Fibroblast of lung (primary cell): ENCODE measurements around the gene PEX14. TPM values are rescaled to one million over a fixed set of nuclear protein-coding genes. Genes with fewer than 3 reads are reported as not detected.

ENCODE experiments used
- DNase-seq, 2 donors: peaks; one replicate each; pipeline versions ENCODE4 v3.0.0 to v3.0.0-alpha.2; 2010; ENCODE audit warnings: low read depth in 2 of 2
- H2AFZ ChIP-seq: 2 replicates; pipeline ENCODE4 v1.5.1; 2012; ENCODE audit warnings: low read length, control low read depth, inconsistent platforms
- H3K27ac ChIP-seq: 2 replicates; pipeline ENCODE4 v1.5.1; 2011; ENCODE audit warnings: low read length, control low read depth; ENCODE audit not compliant: insufficient read depth
- H3K27me3 ChIP-seq: 2 replicates; pipeline ENCODE4 v1.5.1; 2011; ENCODE audit warnings: mild to moderate bottlenecking, low read length; ENCODE audit not compliant: control insufficient read depth, insufficient read depth
- H3K36me3 ChIP-seq: 2 replicates; pipeline ENCODE4 v1.5.1; 2011; ENCODE audit warnings: low read length; ENCODE audit not compliant: control insufficient read depth, insufficient read depth
- H3K4me1 ChIP-seq: 2 replicates; pipeline ENCODE4 v1.5.1; 2011; ENCODE audit warnings: low read length; ENCODE audit not compliant: control insufficient read depth, insufficient read depth; ENCODE audit errors: extremely low read depth
- H3K4me2 ChIP-seq: 2 replicates; pipeline ENCODE4 v1.5.1; 2011; ENCODE audit warnings: low read length, control low read depth; ENCODE audit not compliant: insufficient read depth; ENCODE audit errors: extremely low read depth
- H3K4me3 ChIP-seq, 4 experiments: fragments of 200-600 bp in 1 of 4; sonication (generic) in 1 of 4; replicated peaks in 1 of 4; 2 replicates each; pipeline ENCODE4 v1.5.1; 2011 to 2016; ENCODE audit warnings: low read length in 4 of 4, low read depth in 3 of 4, mild to moderate bottlenecking in 3 of 4, control low read depth in 2 of 4, inconsistent platforms in 1 of 4, mixed read lengths in 1 of 4; ENCODE audit not compliant: insufficient read depth in 1 of 4; ENCODE audit errors: control extremely low read depth in 1 of 4
- H3K79me2 ChIP-seq: 2 replicates; pipeline ENCODE4 v1.5.1; 2012; ENCODE audit warnings: mild to moderate bottlenecking, low read length, inconsistent platforms; ENCODE audit not compliant: control insufficient read depth, insufficient read depth
- H3K9ac ChIP-seq: 2 replicates; pipeline ENCODE4 v1.5.1; 2011; ENCODE audit warnings: mild to moderate bottlenecking, low read length, control low read depth; ENCODE audit not compliant: insufficient read depth
- H3K9me3 ChIP-seq: 2 replicates; pipeline ENCODE4 v1.5.1; 2012; ENCODE audit warnings: low read depth, low read length; ENCODE audit not compliant: control insufficient read depth, insufficient read depth
- H4K20me1 ChIP-seq: 2 replicates; pipeline ENCODE4 v1.5.1; 2011; ENCODE audit warnings: low read length; ENCODE audit not compliant: control insufficient read depth, insufficient read depth; ENCODE audit errors: extremely low read depth
- EZH2 ChIP-seq: IDR thresholded peaks from 2 replicates; pipeline ENCODE4 v1.5.1; 2012; ENCODE audit warnings: low read length, control low read depth, mild to moderate bottlenecking; ENCODE audit errors: missing control alignments
- polyA plus RNA-seq, 2 donors: library from polyadenylated mRNA; depleted of rRNA in 1 of 2; stranded (reverse) in 1 of 2; unstranded in 1 of 2; fragments of >200 nt; gene quantifications; 2 replicates each; pipeline ENCODE4 v1.2.1, GENCODE V29; 2011 to 2012; ENCODE audit warnings: missing spikeins in 1 of 2
- total RNA-seq: library from RNA; depleted of rRNA; stranded (reverse); fragments of >200 nt; gene quantifications from 2 replicates; pipeline ENCODE4 v1.2.1, GENCODE V29; 2014
- TF ChIP-seq, protein P1 (sequence below), 2 donors: IDR thresholded peaks in 1 of 2; conservative IDR thresholded peaks in 1 of 2; 1 replicate in 1 of 2; 2 replicates in 1 of 2; pipeline ENCODE4 v1.5.1; 2011 to 2012; ENCODE audit warnings: low read length in 2 of 2, control low read depth in 1 of 2, inconsistent platforms in 1 of 2, low read depth in 1 of 2, mild to moderate bottlenecking in 1 of 2

The PEX14 gene
- total and polyA plus RNA-seq, 2 donors (not counting 1 experiment from before 2014, with no cell fraction given): 10.3 to 11.4 TPM

DNA sequence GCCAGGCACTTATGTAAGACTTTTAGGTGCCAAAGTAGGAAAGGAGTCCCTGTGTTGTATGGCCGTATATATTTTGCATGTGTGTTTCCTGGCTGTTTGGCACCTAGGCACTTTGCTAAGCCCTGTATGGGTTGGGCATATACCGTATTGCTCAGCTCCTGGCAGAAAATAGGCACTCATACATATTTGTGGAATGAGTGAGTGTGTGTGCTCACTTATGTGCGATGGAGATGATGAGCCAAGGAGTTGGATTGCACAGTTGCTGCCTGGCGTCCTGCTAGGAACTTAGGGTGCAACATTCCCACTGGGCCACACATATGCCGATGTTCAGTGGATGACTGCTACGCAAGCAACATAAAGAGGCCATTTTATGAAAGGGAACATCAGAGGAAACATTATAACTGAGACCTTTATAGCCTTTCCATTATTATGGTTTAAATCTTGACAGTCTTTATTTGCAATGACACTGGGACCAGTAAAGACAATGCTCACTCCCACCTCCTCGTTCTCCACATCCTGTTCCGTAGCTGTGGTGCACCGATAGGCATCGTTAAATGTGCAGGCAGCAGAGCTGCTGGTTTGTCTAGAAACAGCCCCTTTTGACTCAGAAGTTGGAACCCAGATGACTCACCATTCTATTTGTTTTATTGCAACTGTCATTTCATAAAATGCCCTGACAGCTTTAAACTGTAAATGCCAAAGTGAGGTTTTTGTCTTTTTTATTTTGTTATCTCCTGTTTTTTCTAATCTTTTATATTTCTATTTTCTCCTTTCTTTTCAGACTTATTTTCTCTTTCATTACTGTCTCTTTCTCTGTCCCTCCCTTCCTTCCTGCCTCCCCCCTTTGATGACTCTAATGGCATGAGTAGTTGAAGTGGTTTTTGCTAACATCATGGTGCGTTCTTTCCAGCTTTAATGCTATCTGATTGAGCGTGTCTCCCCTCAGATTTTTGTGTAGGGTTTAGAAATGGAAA lies 36.1 kb downstream of the PEX14 start:
- Histone ChIP-seq H3K9ac (no peak overlapping the region), H3K27me3 (no peaks in the 10 kb centered on the region), H3K9me3 (no peaks in the 10 kb centered on the region), H3K4me2 (peak overlapping the region; percentile 76), H3K4me3 (peak overlapping the region; percentile 4 to 41 (median 18)), H3K36me3 (no peaks in the 10 kb centered on the region), H3K79me2 (peaks cover 26% of the 10 kb centered on the region), H2AFZ (no peak overlapping the region), H3K27ac (peak overlapping the region; percentile 85), H4K20me1 (no peaks in the 10 kb centered on the region), H3K4me1 (peaks cover 20% of the 10 kb centered on the region)
- peak; percentile 88 to 96 for DNase-seq
- no peak for TF ChIP-seq EZH2
- TF ChIP-seq, protein P1, sequence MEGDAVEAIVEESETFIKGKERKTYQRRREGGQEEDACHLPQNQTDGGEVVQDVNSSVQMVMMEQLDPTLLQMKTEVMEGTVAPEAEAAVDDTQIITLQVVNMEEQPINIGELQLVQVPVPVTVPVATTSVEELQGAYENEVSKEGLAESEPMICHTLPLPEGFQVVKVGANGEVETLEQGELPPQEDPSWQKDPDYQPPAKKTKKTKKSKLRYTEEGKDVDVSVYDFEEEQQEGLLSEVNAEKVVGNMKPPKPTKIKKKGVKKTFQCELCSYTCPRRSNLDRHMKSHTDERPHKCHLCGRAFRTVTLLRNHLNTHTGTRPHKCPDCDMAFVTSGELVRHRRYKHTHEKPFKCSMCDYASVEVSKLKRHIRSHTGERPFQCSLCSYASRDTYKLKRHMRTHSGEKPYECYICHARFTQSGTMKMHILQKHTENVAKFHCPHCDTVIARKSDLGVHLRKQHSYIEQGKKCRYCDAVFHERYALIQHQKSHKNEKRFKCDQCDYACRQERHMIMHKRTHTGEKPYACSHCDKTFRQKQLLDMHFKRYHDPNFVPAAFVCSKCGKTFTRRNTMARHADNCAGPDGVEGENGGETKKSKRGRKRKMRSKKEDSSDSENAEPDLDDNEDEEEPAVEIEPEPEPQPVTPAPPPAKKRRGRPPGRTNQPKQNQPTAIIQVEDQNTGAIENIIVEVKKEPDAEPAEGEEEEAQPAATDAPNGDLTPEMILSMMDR (conservative IDR thresholded peaks at IDR 0.05 in 1 of 2, IDR thresholded peaks at IDR 0.05 in 1 of 2; ENCODE audit: low read depth in 1 of 2, low read length in 2 of 2): no peak

DNA sequence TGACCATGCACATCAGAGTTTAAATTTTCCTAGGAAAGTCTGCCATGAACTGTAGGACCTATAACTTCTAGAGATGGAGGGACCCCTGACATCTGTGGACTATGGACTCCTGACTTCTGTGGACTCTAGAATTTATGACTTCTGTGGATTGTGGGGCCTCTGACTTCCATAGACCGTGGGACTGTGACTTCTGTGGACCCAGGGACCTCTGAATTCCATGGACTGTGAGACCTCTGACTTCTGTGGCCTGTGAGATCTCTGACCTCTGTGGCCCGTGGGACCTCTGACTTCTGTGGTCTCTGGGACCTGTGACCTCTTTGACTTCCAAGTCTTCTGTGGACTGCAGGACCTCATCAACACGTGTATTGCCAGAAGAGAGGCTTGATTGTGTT lies 36.7 kb downstream of the PEX14 start:
- Histone ChIP-seq H3K36me3 (no peaks in the 10 kb centered on the region), H4K20me1 (no peaks in the 10 kb centered on the region), H3K27me3 (no peaks in the 10 kb centered on the region), H3K4me3 (peak overlapping the region in 1 of 4 experiments; percentile 41), H2AFZ (no peak overlapping the region), H3K4me2 (peak overlapping the region; percentile 55), H3K9me3 (no peaks in the 10 kb centered on the region), H3K27ac (peak overlapping the region; percentile 85), H3K4me1 (peaks cover 20% of the 10 kb centered on the region), H3K79me2 (peaks cover 27% of the 10 kb centered on the region), H3K9ac (no peak overlapping the region)
- TF ChIP-seq, protein P1 (conservative IDR thresholded peaks at IDR 0.05 in 1 of 2, IDR thresholded peaks at IDR 0.05 in 1 of 2; ENCODE audit: low read depth in 1 of 2, low read length in 2 of 2): no peak
- TF ChIP-seq EZH2: no peak
- DNase-seq: no peak

DNA sequence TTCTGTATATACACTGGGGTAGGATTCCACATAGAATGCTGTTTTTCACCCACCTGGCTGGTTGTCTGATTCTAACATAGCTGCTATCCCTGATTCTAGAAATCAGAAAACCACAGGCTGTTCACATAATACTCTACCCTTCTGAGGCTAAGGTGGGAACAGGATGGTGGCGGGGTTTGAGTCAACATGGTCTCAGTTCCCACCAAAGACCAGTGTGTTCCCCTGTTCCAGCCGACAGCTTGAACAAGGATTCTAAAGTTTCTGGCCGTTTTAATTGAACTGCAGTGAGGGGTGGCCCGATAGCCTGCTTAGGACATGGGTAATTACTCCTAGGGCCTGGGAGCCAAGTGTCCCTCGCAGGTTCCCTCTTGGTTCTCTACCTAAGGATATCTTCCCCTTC lies 38.4 kb downstream of the PEX14 start:
- peaks cover 29% of the 10 kb centered on the region for H3K79me2 ChIP-seq
- no peaks in the 10 kb centered on the region for H3K27me3 ChIP-seq
- no peaks in the 10 kb centered on the region for H3K36me3 ChIP-seq
- no peak overlapping the region for H3K4me2 ChIP-seq
- H3K27ac ChIP-seq: no peak overlapping the region
- no peaks in the 10 kb centered on the region for H4K20me1 ChIP-seq
- H3K9ac ChIP-seq: no peak overlapping the region
- peaks cover 20% of the 10 kb centered on the region for H3K4me1 ChIP-seq
- H3K4me3 ChIP-seq: no peak overlapping the region
- no peak for DNase-seq
- no peaks in the 10 kb centered on the region for H3K9me3 ChIP-seq
- H2AFZ ChIP-seq: no peak overlapping the region
- TF ChIP-seq, protein P1 (conservative IDR thresholded peaks at IDR 0.05 in 1 of 2, IDR thresholded peaks at IDR 0.05 in 1 of 2; ENCODE audit: low read depth in 1 of 2, low read length in 2 of 2): no peak
- no peak for TF ChIP-seq EZH2
